Small intestine (tissue), 7 donors: Measurements from ENCODE around the gene DDX25. TPM values are rescaled to one million over a fixed set of nuclear protein-coding genes. Genes with fewer than 3 reads are reported as not detected.

Experiments
- DNase-seq, 2 donors: peaks; one replicate each; pipeline versions ENCODE4 v3.0.0 to v3.0.0-alpha.2; 2013
- FAIRE-seq: peaks from 2 replicates; lab custom pipeline; 2012; peaks lifted over from hg19 to GRCh38; lab: Jason Lieb, UNC
- H3K27ac ChIP-seq, 3 donors: one replicate each; pipeline ENCODE4 v1.5.1; 2013; ENCODE audit warnings: low read length in 2 of 3, mild to moderate bottlenecking in 2 of 3, control low read depth in 1 of 3, inconsistent platforms in 1 of 3, low read depth in 1 of 3, moderate library complexity in 1 of 3
- H3K27me3 ChIP-seq, 3 donors: one replicate each; pipeline ENCODE4 v1.6.1; 2013; ENCODE audit warnings: low read length in 3 of 3, inconsistent platforms in 1 of 3; ENCODE audit not compliant: control insufficient read depth in 3 of 3, insufficient read depth in 3 of 3
- H3K36me3 ChIP-seq, 3 donors: one replicate each; pipeline ENCODE4 v1.6.1; 2013; ENCODE audit warnings: low read length in 3 of 3, inconsistent platforms in 1 of 3, low read depth in 1 of 3, mild to moderate bottlenecking in 1 of 3, moderate library complexity in 1 of 3; ENCODE audit not compliant: control insufficient read depth in 3 of 3, insufficient read depth in 2 of 3
- H3K4me1 ChIP-seq, 3 donors: one replicate each; pipeline ENCODE4 v1.6.1; 2013; ENCODE audit warnings: low read length in 2 of 3, inconsistent platforms in 1 of 3, low read depth in 1 of 3, mild to moderate bottlenecking in 1 of 3, moderate library complexity in 1 of 3; ENCODE audit not compliant: control insufficient read depth in 3 of 3, insufficient read depth in 2 of 3
- H3K4me3 ChIP-seq, 3 donors: one replicate each; pipeline ENCODE4 v1.5.1; 2013; ENCODE audit warnings: low read length in 3 of 3, control low read depth in 1 of 3, inconsistent platforms in 1 of 3, low read depth in 1 of 3, mild to moderate bottlenecking in 1 of 3, moderate library complexity in 1 of 3
- H3K9me3 ChIP-seq, 2 donors: one replicate each; pipeline ENCODE4 v1.6.1; 2013; ENCODE audit warnings: low read depth in 1 of 2, low read length in 1 of 2; ENCODE audit not compliant: control insufficient read depth in 2 of 2, insufficient read depth in 1 of 2
- WGBS, 3 donors: extraction: QIAGEN DNeasy Blood & Tissue Kit; methylation state at CpG; one replicate each; pipeline ENCODE4 v1.1.7; 2013; 5-methylcytosine and 5-hydroxymethylcytosine counted together
- polyA plus RNA-seq, 4 donors: library from polyadenylated mRNA; stranded (reverse) in 3 of 4; unstranded in 1 of 4; fragments of 200-250 nt in 3 of 4; fragments of 120-200 nt in 1 of 4; gene quantifications; one replicate each; pipeline versions ENCODE4 v1.2.1 to v1.2.3, GENCODE V29; 2013
- donor health status: healthy with polysubstance abuse.
- donor health status: control.
- donor health status: control.
- donor health status: Bipolar disorder and iron deficiency.
- donor health status: healthy.

The DDX25 gene
- polyA plus RNA-seq, 4 donors, result 0.47 to 0.81 (median 0.63) TPM; not detected in 1

DNA sequence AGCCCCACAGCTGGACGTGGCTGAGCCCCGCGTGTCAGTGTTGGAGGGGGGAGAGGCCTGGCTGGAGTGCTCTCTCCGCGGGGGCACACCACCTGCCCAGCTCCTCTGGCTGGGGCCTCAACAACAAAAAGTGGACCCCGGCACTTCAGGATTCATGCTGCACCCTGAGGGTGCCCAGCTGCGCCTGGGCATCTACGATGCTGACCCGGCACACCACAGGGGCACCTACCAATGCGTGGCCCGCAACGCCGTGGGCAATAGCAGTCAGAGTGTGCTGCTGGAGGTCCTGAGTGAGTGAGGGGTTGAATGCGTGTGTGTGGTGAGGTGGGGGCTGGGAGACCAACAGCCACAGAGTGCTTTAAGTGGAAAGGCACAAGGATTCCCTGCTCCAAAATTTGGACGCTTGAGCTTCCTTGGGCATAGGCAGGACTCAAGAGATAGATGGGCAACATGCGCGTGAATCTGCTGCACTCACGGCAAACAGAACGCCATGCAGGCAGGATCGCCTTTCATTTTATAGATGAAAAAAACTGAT is 49.2 kb downstream of the DDX25 start:
- FAIRE-seq (no peak), DNase-seq (no peak)
- Histone ChIP-seq H3K36me3 (peaks cover 0 to 19% (median 0%) of the 10 kb centered on the region in 3 donors), H3K4me3 (no peak overlapping the region), H3K27ac (no peak overlapping the region), H3K4me1 (peaks cover 0 to 6% (median 0%) of the 10 kb centered on the region in 3 donors), H3K9me3 (no peaks in the 10 kb centered on the region), H3K27me3 (no peaks in the 10 kb centered on the region)
- whole genome bisulfite sequencing, 3 donors, result 87 to 88% (median 88%) methylated on average over 20 of the region's 20 CpGs

GRCh38 chr11:125954123-125954944 is 50.0 kb downstream of the DDX25 start:
- WGBS, 3 donors, result 87 to 91% (median 89%) methylated on average over 21 of the region's 21 CpGs
- Histone ChIP-seq H3K27ac (no peak overlapping the region), H3K27me3 (no peaks in the 10 kb centered on the region), H3K4me3 (no peak overlapping the region), H3K4me1 (peaks cover 0 to 6% (median 0%) of the 10 kb centered on the region in 3 donors), H3K9me3 (no peaks in the 10 kb centered on the region), H3K36me3 (peaks cover 0 to 19% (median 0%) of the 10 kb centered on the region in 3 donors)
- DNase-seq (no peak), FAIRE-seq (no peak)

GRCh38 chr11:125954945-125955640 is 50.8 kb downstream of the DDX25 start:
- peaks cover 0 to 6% (median 0%) of the 10 kb centered on the region in 3 donors for H3K4me1 ChIP-seq
- H3K36me3 ChIP-seq, result peaks cover 0 to 20% (median 0%) of the 10 kb centered on the region in 3 donors
- H3K4me3 ChIP-seq, result no peak overlapping the region
- H3K9me3 ChIP-seq, result no peaks in the 10 kb centered on the region
- WGBS, 3 donors, result 91 to 94% (median 92%) methylated on average over 15 of the region's 15 CpGs
- no peak overlapping the region for H3K27ac ChIP-seq
- H3K27me3 ChIP-seq, result no peaks in the 10 kb centered on the region
- FAIRE-seq, result no peak
- no peak for DNase-seq

DNA sequence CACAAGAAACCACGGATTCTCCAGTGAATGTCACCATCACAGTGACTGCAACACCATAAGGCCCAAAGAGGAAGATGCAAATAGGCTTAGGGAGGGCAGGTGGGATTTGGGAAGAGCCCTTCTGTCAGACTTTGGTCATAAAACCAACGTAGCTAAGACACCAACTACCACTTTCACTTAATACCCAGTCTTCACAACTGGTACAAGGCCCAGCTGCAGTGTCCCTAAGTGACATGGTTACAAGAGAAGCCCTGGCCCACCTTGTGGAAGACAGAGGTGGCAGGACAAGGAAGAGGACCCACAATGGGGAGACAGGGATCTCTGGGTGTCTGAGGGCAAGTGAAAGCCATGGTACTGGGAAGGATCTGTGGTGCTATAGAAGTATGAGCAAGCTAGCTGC is 51.5 kb downstream of the DDX25 start:
- Histone ChIP-seq H3K4me3 (no peak overlapping the region), H3K4me1 (peaks cover 0 to 6% (median 0%) of the 10 kb centered on the region in 3 donors), H3K27me3 (no peaks in the 10 kb centered on the region), H3K9me3 (no peaks in the 10 kb centered on the region), H3K27ac (no peak overlapping the region), H3K36me3 (peaks cover 0 to 24% (median 0%) of the 10 kb centered on the region in 3 donors)
- WGBS, 3 donors, result 70 to 75% (median 74%) methylated on average over 2 of the region's 2 CpGs
- no peak for DNase-seq
- FAIRE-seq, result no peak

GRCh38 chr11:125956391-125957134 is 52.3 kb downstream of the DDX25 start:
- peaks cover 0 to 26% (median 0%) of the 10 kb centered on the region in 3 donors for H3K36me3 ChIP-seq
- DNase-seq, result no peak
- WGBS, 3 donors, result 84 to 86% (median 85%) methylated on average over 22 of the region's 22 CpGs
- peaks cover 0 to 5% (median 0%) of the 10 kb centered on the region in 3 donors for H3K4me1 ChIP-seq
- no peaks in the 10 kb centered on the region for H3K9me3 ChIP-seq
- no peaks in the 10 kb centered on the region for H3K27me3 ChIP-seq
- no peak for FAIRE-seq
- no peak overlapping the region for H3K4me3 ChIP-seq
- no peak overlapping the region for H3K27ac ChIP-seq

DNA sequence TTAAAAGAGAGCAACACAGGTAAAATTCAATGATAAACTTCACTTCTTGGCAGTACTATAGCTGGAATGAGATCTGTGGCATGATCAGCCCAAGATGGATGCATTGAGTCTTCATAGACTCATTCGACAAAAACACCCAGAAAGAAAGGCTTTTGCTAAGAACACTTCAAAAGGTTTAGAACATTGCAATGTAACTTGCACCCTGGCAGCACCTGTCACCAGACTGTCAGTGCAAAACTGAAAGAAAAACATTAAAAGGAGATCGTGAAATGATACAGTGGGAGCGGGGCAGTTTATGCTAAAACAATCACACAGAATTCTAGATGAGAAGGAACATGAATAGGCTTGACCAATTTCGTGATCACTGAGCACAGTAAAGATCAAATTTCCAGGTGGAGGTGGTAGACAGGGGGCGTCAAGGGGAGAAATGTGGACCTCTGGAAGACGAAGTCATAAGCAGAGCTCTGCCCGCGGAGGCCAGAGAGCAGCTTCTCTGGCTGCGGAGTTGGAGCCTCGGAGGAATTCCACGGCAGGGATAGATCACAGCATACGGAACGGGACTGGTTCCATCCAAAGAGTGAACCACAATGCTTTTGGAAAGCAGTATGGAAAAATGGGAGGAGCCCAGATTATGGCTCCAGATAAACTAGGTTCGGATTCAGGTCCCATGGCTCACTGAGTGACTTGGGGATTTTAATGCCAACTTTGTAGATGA is 53.5 kb downstream of the DDX25 start:
- Histone ChIP-seq H3K27me3 (no peaks in the 10 kb centered on the region), H3K36me3 (peaks cover 0 to 29% (median 0%) of the 10 kb centered on the region in 3 donors), H3K4me1 (no peaks in the 10 kb centered on the region), H3K4me3 (no peak overlapping the region), H3K9me3 (no peaks in the 10 kb centered on the region), H3K27ac (no peak overlapping the region)
- FAIRE-seq (no peak), DNase-seq (no peak)
- WGBS, 3 donors, result 86 to 92% (median 89%) methylated on average over 14 of the region's 14 CpGs

- no peaks in the 10 kb centered on the region for H3K4me1 ChIP-seq
- H3K27me3 ChIP-seq, result no peaks in the 10 kb centered on the region
- FAIRE-seq (no peak), DNase-seq (no peak)
- H3K9me3 ChIP-seq, result no peaks in the 10 kb centered on the region
- H3K36me3 ChIP-seq, result peaks cover 0 to 27% (median 0%) of the 10 kb centered on the region in 3 donors
- WGBS, 3 donors, result 93 to 96% (median 95%) methylated on average over 4 of the region's 4 CpGs
- H3K4me3 ChIP-seq, result no peak overlapping the region
- H3K27ac ChIP-seq, result no peak overlapping the region
These were observed 54.6 kb downstream of the DDX25 start for GRCh38 chr11:125958872-125959400.
